H1 (cell line): ENCODE measurements around the gene FAM162A. TPM values are rescaled to one million over a fixed set of nuclear protein-coding genes. Genes with fewer than 3 reads are reported as not detected.

ENCODE experiments used
- KDM5A ChIP-seq: fragments of 200-600 bp; IDR thresholded peaks from 2 replicates; pipeline ENCODE4 v1.7.1; 2012; ENCODE audit warnings: mild to moderate bottlenecking, low read length, inconsistent platforms, mixed read lengths
- SP1 ChIP-seq: IDR thresholded peaks from 2 replicates; pipeline ENCODE4 v1.6.1; 2011; ENCODE audit warnings: low read depth, low read length
- polyA plus RNA-seq, 7 experiments: library from polyadenylated mRNA; depleted of rRNA in 3 of 7; stranded (reverse) in 5 of 7; unstranded in 2 of 7; fragments of >200 nt in 5 of 7; fragments of 200-250 nt in 2 of 7; gene quantifications; 1 replicate in 5 of 7; 2 replicates in 1 of 7; 4 replicates in 1 of 7; pipeline versions ENCODE4 v1.2.1 to v1.2.3, GENCODE V29; 2011 to 2013; ENCODE audit warnings: missing spikeins in 2 of 7, mixed read lengths in 2 of 7
- total RNA-seq: library from RNA; stranded (reverse); fragmentation: NEBNext Ultra II Directional; extraction: Animal tissue kit (Norgen Biotek cat#: 25700); gene quantifications from 2 replicates; pipeline ENCODE4 v1.2.1, GENCODE V29; 2021

Gene FAM162A
- total and polyA plus RNA-seq, 2 of the 8 experiments (the other 6 are each of a cell fraction or from before 2014, with no cell fraction given), result 38.2 to 59.7 TPM

DNA sequence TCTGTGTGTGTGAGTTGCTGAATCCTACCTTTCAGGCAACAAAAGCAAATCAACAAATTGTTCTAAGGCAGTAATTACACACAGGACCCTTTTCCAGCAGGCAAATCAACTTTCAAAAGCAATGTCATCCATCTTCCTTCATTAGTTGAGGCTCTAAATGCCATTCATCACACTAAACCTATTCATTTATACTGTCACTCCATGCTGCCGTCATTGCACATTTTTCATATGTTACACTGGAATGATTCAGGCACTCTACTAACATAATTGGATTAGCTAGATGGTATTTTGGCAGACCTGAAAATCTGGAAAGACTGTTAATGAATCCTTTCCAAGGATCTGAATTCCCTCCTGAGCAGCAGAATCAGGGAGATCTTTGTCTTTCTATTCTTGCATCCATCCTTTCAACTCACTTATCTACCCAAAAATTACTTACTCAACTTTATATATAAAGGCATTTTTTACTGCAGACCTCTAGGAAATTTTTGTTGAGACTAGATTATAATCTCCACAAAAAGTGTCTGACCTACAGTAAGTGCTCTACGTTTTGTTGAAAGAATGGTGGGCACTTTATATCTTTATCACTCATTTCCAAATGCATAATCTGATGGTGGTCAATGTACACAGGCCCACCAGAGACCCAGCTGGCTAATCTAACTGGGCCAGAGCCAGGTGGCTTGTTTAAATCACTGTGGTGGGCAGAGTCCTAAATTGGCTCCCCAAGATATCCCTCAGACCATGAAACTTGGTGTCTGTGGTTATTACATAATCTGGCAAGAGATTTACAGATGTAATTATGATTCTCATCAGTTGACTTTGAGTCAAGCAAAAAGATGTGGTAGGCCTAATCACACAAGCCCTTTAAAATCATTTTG lies 25.9 kb upstream of the FAM162A start (continued):
- TF ChIP-seq KDM5A, result no peak
- TF ChIP-seq SP1, result no peak
